Progenitor cell of endocrine pancreas (in vitro differentiated cells): ENCODE data around the gene ANXA8. TPM values are rescaled to one million over a fixed set of nuclear protein-coding genes. Genes with fewer than 3 reads are reported as not detected.

Experiments used
- DNase-seq: peaks from one replicate; pipeline ENCODE4 v3.0.0; 2021; ENCODE audit warnings: low spot score; ENCODE audit not compliant: unreplicated experiment
- H3K27ac Mint-ChIP-seq: 2 replicates; pipeline ENCODE4 v1.8.0; 2021; ENCODE audit warnings: mild to moderate bottlenecking, moderate library complexity, mixed read lengths
- H3K27me3 Mint-ChIP-seq: 2 replicates; pipeline ENCODE4 v1.8.0; 2021; ENCODE audit warnings: mixed read lengths
- H3K36me3 Mint-ChIP-seq: 2 replicates; pipeline ENCODE4 v1.8.0; 2022; ENCODE audit warnings: mixed read lengths; ENCODE audit not compliant: insufficient read depth
- H3K4me1 Mint-ChIP-seq: 2 replicates; pipeline ENCODE4 v1.8.0; 2021; ENCODE audit warnings: low read depth, mixed read lengths
- H3K4me3 Mint-ChIP-seq: 2 replicates; pipeline ENCODE4 v1.8.0; 2021; ENCODE audit warnings: low read depth, mild to moderate bottlenecking, moderate library complexity, mixed read lengths
- H3K9me3 Mint-ChIP-seq: 2 replicates; pipeline ENCODE4 v1.8.0; 2021; ENCODE audit warnings: low read depth, mixed read lengths
- CTCF ChIP-seq: fragments of 200-600 bp; sonication (generic); IDR thresholded peaks from one replicate; pipeline ENCODE4 v1.5.0; 2021; ENCODE audit warnings: antibody characterized with exemption, mild to moderate bottlenecking; ENCODE audit not compliant: unreplicated experiment
- total RNA-seq: library from RNA; stranded (reverse); gene quantifications from 2 replicates; pipeline ENCODE4 v1.2.1, GENCODE V29; 2021

The ANXA8 gene
- total RNA-seq, 1 donor from 2014 or later: not detected

GRCh38 chr10:47449102-47449978 lies 34.6 kb downstream of the ANXA8 start:
- Mint-ChIP-seq H3K36me3 (no peaks in the 10 kb centered on the region), H3K4me3 (no peak overlapping the region), H3K27me3 (peaks cover 16% of the 10 kb centered on the region), H3K9me3 (peaks cover 11% of the 10 kb centered on the region), H3K4me1 (no peaks in the 10 kb centered on the region), H3K27ac (no peak overlapping the region)
- no peak for DNase-seq
- TF ChIP-seq CTCF: no peak

- Mint-ChIP-seq H3K27ac (no peak overlapping the region), H3K36me3 (no peaks in the 10 kb centered on the region), H3K9me3 (peaks cover 11% of the 10 kb centered on the region), H3K27me3 (peaks cover 8% of the 10 kb centered on the region), H3K4me3 (no peak overlapping the region), H3K4me1 (no peaks in the 10 kb centered on the region)
- no peak for TF ChIP-seq CTCF
- no peak for DNase-seq
Observed at GRCh38 chr10:47447705-47448104, 36.2 kb downstream of the ANXA8 start.

- H3K36me3 Mint-ChIP-seq: no peaks in the 10 kb centered on the region
- peaks cover 11% of the 10 kb centered on the region for H3K9me3 Mint-ChIP-seq
- H3K4me1 Mint-ChIP-seq: no peaks in the 10 kb centered on the region
- no peak overlapping the region for H3K4me3 Mint-ChIP-seq
- TF ChIP-seq CTCF: no peak
- no peak overlapping the region for H3K27ac Mint-ChIP-seq
- H3K27me3 Mint-ChIP-seq: peaks cover 5% of the 10 kb centered on the region
- DNase-seq: no peak
Observed at GRCh38 chr10:47447209-47447608, 36.7 kb downstream of the ANXA8 start.

GRCh38 chr10:47445720-47446119 lies 38.2 kb downstream of the ANXA8 start:
- peaks cover 10% of the 10 kb centered on the region for H3K27me3 Mint-ChIP-seq
- H3K27ac Mint-ChIP-seq: no peak overlapping the region
- peaks cover 11% of the 10 kb centered on the region for H3K9me3 Mint-ChIP-seq
- H3K4me3 Mint-ChIP-seq: no peak overlapping the region
- DNase-seq: no peak
- no peaks in the 10 kb centered on the region for H3K36me3 Mint-ChIP-seq
- no peaks in the 10 kb centered on the region for H3K4me1 Mint-ChIP-seq
- no peak for TF ChIP-seq CTCF

- no peaks in the 10 kb centered on the region for H3K36me3 Mint-ChIP-seq
- H3K9me3 Mint-ChIP-seq: peaks cover 11% of the 10 kb centered on the region
- H3K27ac Mint-ChIP-seq: no peak overlapping the region
- H3K4me1 Mint-ChIP-seq: no peaks in the 10 kb centered on the region
- DNase-seq: no peak
- H3K4me3 Mint-ChIP-seq: no peak overlapping the region
- peaks cover 13% of the 10 kb centered on the region for H3K27me3 Mint-ChIP-seq
- no peak for TF ChIP-seq CTCF
Observed at GRCh38 chr10:47444047-47444446, 39.9 kb downstream of the ANXA8 start.
